Stimulated activated CD4-positive, alpha-beta T cell treated with anti-CD3 and anti-CD28 coated beads, TNF-alpha, amount 100 ng/mL, for 24 hours (primary cell): ENCODE data around the gene SPACA4.
A peak's percentile ranks its signal among the peaks of the same experiment; 100 is the strongest.
"Not testable (repeated sequence)": the region's sequence is repeated elsewhere in the genome, so short reads cannot be mapped to it uniquely, and the experiment has no call there.

Experiments
- DNase-seq, 3 experiments: peaks; one replicate each; pipeline ENCODE4 v3.0.0-alpha.2; 2020; ENCODE audit warnings: low read depth in 3 of 3

SPACA4 gene

GRCh38 chr19:48606463-48607358 lies at the start of gene SPACA4:
Gene SPACA4, plus strand, starts transcription at chr19:48606742. Its CDS starts 237 bp downstream, at chr19:48606979.
- no peak for DNase-seq

GRCh38 chr19:48556825-48557224 lies 49.7 kb upstream of the SPACA4 start:
- DNase-seq = no peak

DNA sequence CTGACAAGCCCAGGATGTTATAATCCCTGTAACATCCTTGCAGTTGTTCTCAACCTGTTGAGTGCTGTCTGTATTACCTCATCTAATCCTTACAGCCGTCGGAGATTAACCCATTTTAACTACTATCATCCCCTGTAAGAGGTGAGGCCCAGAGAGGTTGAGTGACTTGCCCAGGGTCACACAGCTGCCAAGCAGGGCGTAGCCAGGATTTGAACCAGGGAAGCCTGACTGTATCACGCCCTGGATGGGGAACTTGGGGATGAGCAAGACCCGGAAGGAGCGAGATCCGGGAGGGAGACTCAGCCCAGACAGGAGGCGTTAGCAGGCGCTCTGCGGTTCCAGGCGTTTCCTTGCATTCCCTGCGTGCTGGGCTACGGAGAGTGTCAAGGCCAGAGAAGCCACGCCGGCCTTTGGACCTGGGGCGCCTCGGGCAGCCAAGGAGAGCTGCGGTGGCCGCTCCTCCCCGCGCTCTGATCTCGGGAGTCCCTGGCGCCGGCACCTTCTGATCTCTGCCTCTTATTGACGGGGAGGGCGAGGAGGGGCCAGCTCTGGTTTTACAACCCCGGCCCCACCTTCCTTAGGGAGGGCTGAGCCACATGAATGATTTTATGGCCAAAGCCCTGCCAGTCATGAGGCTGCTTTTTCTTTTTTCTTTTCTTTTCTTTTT lies 48.4 kb upstream of the SPACA4 start:
- DNase-seq = no peak

GRCh38 chr19:48560095-48560530 lies 46.4 kb upstream of the SPACA4 start:
- DNase-seq = no peak

DNA sequence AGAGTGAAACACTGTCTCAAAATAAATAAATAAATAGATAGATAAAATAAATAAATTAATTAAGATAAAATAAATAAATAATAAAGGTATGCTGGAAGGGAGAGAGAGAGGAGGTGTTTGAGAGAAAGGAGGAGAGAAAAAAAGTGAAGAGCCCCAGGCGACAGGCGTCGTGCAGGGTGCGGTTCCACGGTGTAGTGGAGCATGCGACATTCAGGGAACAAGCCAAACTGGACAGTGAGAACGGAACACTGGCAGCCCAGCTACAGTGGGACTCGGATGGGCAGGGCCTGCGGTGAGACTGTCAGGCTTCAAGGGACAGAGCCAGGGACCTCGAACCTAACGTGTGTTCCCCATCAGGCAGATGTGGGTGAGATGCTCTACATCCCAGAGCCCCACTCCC lies 45.1 kb upstream of the SPACA4 start:
- DNase-seq = no peak

- no peak for DNase-seq
These were observed 41.5 kb upstream of the SPACA4 start for GRCh38 chr19:48565090-48565489.

- peak in 1 of 3 experiments; percentile 11 for DNase-seq
These were observed 38.1 kb upstream of the SPACA4 start for GRCh38 chr19:48568345-48568886.

DNA sequence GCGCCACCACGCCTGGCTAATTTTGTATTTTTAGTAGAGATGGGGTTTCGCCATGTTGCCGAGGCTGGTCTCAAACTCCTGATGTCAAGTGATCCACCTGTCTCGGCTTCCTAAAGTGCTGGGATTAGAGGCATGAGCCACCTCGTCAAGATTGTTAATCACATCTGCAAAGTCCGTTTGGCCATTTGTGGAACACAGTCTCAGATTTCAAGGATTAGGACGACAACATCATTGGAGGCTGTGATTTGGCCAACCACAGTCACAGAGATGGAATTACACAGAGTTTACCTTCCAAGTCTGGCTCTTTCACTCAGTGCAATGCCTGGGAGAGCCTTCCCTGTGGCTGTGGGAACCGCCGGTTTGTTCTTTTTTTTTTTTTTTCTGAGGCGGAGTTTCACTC lies 36.7 kb upstream of the SPACA4 start:
- DNase-seq = no peak

DNA sequence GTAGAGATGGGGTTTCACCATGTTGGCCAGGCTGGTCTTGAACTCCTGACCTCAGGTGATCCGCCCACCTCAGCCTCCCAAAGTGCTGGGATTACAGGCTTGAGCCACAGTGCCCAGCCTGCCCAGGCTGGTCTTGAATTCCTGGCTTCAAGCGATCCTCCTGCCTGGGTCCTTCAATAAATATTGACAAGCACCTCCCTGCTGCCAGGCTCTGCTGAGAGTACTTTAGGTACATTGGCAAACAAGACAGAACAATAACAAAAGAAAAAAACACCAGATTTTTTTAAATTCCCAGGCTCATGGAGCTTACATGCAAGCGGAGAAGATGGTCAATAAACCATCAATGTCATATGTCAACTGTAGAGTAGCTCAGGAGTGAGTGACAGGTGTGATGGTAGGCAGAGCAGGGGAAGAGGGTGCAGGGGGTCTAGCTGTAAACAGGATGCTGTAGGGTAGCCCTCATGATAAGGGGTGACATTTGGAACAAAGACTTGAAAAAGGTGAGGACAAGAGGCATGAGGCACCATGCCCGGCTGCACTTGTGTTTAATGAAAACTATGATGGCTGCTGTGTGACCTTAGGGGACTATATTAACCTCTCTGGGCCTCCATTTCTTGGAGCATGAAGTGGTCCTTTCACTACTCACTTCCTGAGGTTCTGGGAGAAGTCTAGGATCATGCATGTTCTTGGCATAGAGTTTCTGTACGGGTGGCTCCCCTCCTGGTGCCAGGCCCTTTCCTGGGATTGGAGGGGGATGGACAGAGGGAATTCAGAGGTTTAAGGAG lies 35.0 kb upstream of the SPACA4 start:
- DNase-seq = no peak

- no peak for DNase-seq
These were observed 33.4 kb upstream of the SPACA4 start for GRCh38 chr19:48573163-48573505.

GRCh38 chr19:48575931-48576622 lies 30.5 kb upstream of the SPACA4 start:
- DNase-seq = no peak

DNA sequence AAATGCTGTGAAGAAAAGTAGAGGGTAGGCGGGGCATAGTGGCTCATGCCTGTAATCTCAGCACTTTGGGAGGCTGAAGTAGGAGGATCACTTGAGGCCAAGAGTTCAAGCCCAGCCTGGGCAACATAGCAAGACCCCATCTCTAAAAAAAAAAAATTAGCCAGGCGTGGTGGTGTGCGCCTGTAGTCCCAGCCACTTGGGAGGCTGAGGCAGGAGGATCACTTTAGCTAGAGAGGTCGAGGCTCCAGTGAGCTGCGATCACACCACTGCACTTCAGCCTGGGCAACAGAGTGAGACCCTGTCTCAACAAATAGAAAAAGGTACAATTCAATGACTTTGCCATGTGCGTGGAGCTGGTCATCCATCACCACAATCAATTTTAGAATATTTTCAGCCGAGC lies 28.6 kb upstream of the SPACA4 start:
- not testable (repeated sequence) for DNase-seq

- no peak for DNase-seq
These were observed 27.7 kb upstream of the SPACA4 start for GRCh38 chr19:48578891-48579290.

DNA sequence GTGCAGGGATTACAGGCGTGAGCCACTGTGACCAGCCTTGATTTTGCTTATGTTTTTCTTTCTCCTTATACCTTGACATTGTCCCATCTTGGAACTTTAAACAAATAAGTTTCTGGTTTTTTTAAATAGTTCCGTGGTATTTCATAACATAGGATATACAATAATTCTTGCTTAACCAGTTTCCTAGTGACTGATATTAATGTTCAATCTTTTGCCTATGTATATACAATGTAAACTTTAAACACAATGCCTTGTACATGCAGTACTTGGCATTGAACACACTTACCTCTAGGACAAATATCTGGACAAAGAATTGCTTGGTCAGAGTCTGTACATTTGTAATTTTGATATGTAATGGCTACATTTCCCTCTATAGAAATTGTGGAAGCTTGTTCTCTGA lies 24.4 kb upstream of the SPACA4 start:
- DNase-seq = no peak

GRCh38 chr19:48587387-48587786 lies 19.2 kb upstream of the SPACA4 start:
- no peak for DNase-seq

GRCh38 chr19:48588670-48589401 lies 17.7 kb upstream of the SPACA4 start:
- peak; percentile 67 to 86 (median 75) for DNase-seq

GRCh38 chr19:48591021-48591420 lies 15.5 kb upstream of the SPACA4 start:
- no peak for DNase-seq

DNA sequence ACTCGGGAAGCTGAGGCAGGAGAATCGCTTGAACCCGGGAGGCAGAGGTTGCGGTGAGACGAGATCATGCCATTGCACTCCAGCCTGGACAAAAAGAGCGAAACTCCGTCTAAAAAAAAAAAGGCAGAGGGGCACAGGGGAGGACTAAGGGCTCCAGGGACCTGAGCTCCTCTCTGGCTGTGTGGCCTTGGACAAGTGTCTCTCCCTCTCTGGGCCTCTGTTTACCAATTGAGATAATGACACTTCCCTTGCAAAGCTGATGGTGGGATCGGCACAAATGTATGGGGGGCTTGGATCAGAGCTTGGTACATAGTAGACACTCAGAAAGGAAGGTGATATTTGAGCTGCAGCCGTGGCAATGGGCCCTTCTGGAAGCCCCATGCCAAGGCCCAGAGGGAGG lies 11.4 kb upstream of the SPACA4 start:
- DNase-seq = no peak

- DNase-seq = no peak
These were observed 10.7 kb upstream of the SPACA4 start for GRCh38 chr19:48595833-48596232.

- no peak for DNase-seq
These were observed 10.3 kb upstream of the SPACA4 start for GRCh38 chr19:48596237-48596636.
